Measurements from ENCODE around the gene TRAK1. TPM values are rescaled to one million over a fixed set of nuclear protein-coding genes. Genes with fewer than 3 reads are reported as not detected.

The TRAK1 gene
- total RNA-seq, 1 donor from 2014 or later = 50.7 TPM

DNA sequence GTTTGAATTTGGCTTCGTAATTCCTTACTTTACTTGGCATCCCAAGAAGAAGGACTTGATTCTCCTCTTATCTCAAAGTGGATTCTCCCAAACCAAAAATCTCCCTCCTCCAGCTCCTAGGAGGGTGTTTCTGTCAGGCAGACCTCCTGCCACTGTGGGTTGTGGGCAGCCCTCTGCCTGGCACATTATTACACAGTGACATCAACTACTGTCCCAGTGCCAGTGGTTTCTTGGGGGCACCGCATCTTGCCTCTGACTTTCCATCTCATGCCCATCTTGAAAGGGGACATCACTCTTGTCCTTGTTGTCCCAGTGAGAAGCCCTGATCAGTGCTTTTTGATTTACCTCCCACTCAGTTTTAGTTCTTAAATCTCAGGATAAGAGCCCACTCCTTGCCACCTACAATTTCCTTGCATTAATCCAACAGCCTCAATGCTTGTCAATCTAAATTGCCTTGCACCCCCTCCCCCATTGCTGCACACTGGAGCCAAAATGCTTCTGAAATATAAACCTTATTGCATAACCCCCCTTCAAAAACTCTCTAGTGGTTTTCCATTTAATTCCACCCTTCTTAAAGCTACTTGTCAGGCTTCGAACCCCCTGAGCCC, 81.0 kb downstream of the TRAK1 start:
- Mint-ChIP-seq H3K4me3 (no peak overlapping the region), H3K4me1 (peaks cover 5% of the 10 kb centered on the region), H3K27ac (no peak overlapping the region), H3K36me3 (peaks cover 1% of the 10 kb centered on the region), H3K27me3 (ENCODE audit: low read depth) (no peaks in the 10 kb centered on the region), H3K9me3 (no peaks in the 10 kb centered on the region)
- no peak for DNase-seq (ENCODE audit: low spot score in 2 of 2, unreplicated experiment in 2 of 2)
- TF ChIP-seq, protein P1, sequence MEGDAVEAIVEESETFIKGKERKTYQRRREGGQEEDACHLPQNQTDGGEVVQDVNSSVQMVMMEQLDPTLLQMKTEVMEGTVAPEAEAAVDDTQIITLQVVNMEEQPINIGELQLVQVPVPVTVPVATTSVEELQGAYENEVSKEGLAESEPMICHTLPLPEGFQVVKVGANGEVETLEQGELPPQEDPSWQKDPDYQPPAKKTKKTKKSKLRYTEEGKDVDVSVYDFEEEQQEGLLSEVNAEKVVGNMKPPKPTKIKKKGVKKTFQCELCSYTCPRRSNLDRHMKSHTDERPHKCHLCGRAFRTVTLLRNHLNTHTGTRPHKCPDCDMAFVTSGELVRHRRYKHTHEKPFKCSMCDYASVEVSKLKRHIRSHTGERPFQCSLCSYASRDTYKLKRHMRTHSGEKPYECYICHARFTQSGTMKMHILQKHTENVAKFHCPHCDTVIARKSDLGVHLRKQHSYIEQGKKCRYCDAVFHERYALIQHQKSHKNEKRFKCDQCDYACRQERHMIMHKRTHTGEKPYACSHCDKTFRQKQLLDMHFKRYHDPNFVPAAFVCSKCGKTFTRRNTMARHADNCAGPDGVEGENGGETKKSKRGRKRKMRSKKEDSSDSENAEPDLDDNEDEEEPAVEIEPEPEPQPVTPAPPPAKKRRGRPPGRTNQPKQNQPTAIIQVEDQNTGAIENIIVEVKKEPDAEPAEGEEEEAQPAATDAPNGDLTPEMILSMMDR (IDR thresholded peaks at IDR 0.05; ENCODE audit: unreplicated experiment) = no peak

GRCh38 chr3:42173307-42173706, 82.2 kb downstream of the TRAK1 start:
- Mint-ChIP-seq H3K27ac (no peak overlapping the region), H3K4me1 (peaks cover 5% of the 10 kb centered on the region), H3K27me3 (ENCODE audit: low read depth) (no peaks in the 10 kb centered on the region), H3K36me3 (peaks cover 1% of the 10 kb centered on the region), H3K4me3 (no peak overlapping the region), H3K9me3 (no peaks in the 10 kb centered on the region)
- DNase-seq (ENCODE audit: low spot score in 2 of 2, unreplicated experiment in 2 of 2) = no peak
- TF ChIP-seq, protein P1 (IDR thresholded peaks at IDR 0.05; ENCODE audit: unreplicated experiment) = no peak

DNA sequence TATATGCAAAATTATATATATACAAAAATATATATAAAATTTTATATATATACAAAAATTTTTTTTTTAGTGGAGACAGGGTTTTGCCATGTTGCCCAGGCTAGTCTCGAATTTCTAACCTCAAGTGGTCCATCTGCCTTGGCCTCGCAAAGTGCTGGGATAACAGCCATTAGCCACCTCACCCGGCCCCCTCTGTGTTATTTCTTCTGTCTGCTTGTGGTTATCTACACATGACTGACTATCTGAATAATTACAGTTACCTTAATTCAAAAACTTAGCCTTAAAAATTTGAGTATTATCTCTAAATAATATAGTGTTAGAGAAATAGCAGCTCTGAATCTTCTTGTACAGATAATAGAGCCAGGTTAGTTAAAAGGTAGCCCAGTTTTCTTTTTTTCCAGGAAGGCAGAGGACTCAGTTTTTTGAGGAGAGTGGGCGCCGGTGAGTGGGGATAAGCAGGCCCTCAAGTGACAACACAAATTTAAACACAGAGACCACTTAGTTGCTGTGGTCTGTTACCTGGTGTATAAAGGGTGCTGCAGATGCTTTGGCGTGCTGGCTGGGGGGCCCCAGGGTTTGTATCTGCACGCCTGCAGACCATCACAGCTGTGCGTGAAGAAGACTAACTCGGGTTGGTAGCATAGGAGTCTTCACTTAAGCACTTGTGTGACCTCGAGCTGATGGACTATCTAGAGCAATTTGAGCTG, 83.7 kb downstream of the TRAK1 start:
- Mint-ChIP-seq H3K9me3 (no peaks in the 10 kb centered on the region), H3K4me1 (peaks cover 15% of the 10 kb centered on the region), H3K4me3 (no peak overlapping the region), H3K36me3 (peaks cover 1% of the 10 kb centered on the region), H3K27me3 (ENCODE audit: low read depth) (no peaks in the 10 kb centered on the region), H3K27ac (peak overlapping the region; percentile 20)
- DNase-seq (ENCODE audit: low spot score in 2 of 2, unreplicated experiment in 2 of 2) = no peak
- TF ChIP-seq, protein P1 (IDR thresholded peaks at IDR 0.05; ENCODE audit: unreplicated experiment) = no peak

DNA sequence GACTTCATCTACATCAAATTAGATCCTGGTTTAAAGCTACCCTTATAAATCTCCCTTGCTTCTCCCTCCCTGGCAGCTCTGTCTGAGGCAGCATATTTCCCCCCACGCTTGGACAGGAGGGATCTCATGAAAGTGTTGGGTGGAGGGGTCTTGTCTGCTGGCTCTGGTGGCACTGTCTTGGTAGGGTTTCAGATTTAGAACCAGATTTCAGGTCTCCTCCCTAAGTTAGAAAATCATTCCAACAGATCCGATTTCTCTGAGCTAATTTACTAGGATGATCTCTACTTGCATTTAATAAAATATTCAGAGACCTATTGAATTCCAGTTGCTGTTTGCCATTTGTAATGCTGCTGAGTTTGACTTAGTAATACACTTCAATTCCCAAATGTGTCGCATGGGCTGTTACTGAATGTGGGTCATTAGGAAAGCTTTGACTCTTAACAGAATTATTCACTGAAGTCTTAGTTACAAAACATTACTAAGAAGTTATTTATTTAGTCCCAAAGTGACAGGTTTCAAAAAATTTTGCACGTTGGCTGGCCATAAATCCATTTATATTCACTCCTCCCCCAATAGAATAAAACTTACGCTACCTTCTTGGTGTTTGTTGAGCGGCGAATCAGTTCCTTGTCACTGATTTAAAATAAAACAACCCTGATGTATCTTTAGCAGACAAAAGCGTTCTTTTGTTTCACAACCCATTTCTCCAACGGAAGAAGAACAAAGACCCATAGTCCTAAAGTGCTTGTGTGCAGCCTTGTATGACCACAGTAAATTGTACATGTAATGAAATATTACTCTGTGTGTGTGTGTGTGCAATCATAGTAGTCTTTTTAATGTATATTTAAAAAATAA, 84.5 kb downstream of the TRAK1 start:
- Mint-ChIP-seq H3K9me3 (no peaks in the 10 kb centered on the region), H3K4me3 (no peak overlapping the region), H3K4me1 (peaks cover 20% of the 10 kb centered on the region), H3K36me3 (no peaks in the 10 kb centered on the region), H3K27ac (peak overlapping the region; percentile 20), H3K27me3 (ENCODE audit: low read depth) (no peaks in the 10 kb centered on the region)
- DNase-seq (ENCODE audit: low spot score in 2 of 2, unreplicated experiment in 2 of 2) = no peak
- TF ChIP-seq, protein P1 (IDR thresholded peaks at IDR 0.05; ENCODE audit: unreplicated experiment) = no peak

DNA sequence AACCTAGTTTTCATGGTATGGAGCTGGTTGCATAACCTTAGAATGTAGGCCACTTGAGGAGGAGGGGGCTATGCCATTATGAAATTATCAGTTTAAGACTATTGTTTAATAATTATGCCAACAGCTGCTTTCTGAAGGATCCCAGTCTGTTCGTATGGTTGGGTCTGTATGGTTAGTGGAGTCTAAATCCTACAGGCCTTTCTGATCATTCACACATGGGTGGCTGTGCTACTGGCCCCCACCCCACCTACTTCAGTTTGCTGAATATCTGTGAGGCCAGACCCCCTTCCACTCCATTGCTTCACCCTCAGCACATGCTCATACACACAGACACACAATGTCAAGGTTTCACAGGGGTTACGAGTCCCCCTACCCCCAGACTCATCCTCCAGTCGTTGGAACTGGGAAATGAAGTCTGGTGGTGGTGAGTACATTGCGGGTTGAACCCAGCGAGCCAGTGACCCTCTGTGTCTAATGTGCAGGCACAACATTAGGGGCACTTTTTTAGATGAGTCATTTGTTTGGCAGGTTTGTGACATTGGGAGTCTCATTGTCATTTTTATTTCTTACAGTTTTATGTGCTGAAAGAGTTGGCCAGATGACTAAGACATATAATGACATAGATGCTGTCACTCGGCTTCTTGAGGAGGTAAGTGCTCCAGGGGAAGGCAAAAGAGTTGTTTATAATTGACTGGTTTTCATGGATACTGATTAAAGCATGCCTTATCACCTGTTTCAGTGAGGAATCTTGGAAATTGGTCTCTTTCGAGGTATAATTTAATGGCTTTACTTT, 85.3 kb downstream of the TRAK1 start:
- Mint-ChIP-seq H3K4me1 (peaks cover 21% of the 10 kb centered on the region), H3K4me3 (no peak overlapping the region), H3K27ac (peak overlapping the region; percentile 39), H3K36me3 (no peaks in the 10 kb centered on the region), H3K27me3 (ENCODE audit: low read depth) (no peaks in the 10 kb centered on the region), H3K9me3 (no peaks in the 10 kb centered on the region)
- DNase-seq (ENCODE audit: low spot score in 2 of 2, unreplicated experiment in 2 of 2) = no peak
- TF ChIP-seq, protein P1 (IDR thresholded peaks at IDR 0.05; ENCODE audit: unreplicated experiment) = no peak

Measured in mesothelial cell of epicardium (in vitro differentiated cells).